HG03469 (cell line): Measurements from ENCODE around the gene FAM131A.

Experiments
- ATAC-seq: cut with Tn5 transposase; IDR thresholded peaks from one replicate; pipeline ENCODE4 v1.9.1; 2021; ENCODE audit warnings: mild to moderate bottlenecking, moderate library complexity, moderate number of reproducible peaks; ENCODE audit not compliant: unreplicated experiment

The FAM131A gene

GRCh38 chr3:184354754-184355153 lies 17.4 kb downstream of the FAM131A start:
- ATAC-seq, result no peak

- ATAC-seq, result no peak
These were observed 18.1 kb downstream of the FAM131A start for GRCh38 chr3:184355261-184356040.

GRCh38 chr3:184357248-184358123 lies 20.1 kb downstream of the FAM131A start:
- no peak for ATAC-seq

GRCh38 chr3:184358124-184358767 lies 20.8 kb downstream of the FAM131A start:
- ATAC-seq, result no peak

- no peak for ATAC-seq
These were observed 21.5 kb downstream of the FAM131A start for GRCh38 chr3:184358921-184359350.

- ATAC-seq, result no peak
These were observed 22.2 kb downstream of the FAM131A start for GRCh38 chr3:184359610-184360009.

- ATAC-seq, result no peak
These were observed 22.9 kb downstream of the FAM131A start for GRCh38 chr3:184360070-184360928.

- ATAC-seq, result no peak
These were observed 23.6 kb downstream of the FAM131A start for GRCh38 chr3:184360929-184361531.

- ATAC-seq, result peak; percentile 23
These were observed 24.1 kb downstream of the FAM131A start, which contains the start of the genes CLCN2 and POLR2H for GRCh38 chr3:184361532-184361931. Gene CLCN2 (minus strand): TSS chr3:184361605. CDS start chr3:184361479, 126 bp downstream. Gene POLR2H (plus strand): TSS chr3:184361710. CDS start chr3:184363493, 1,783 bp downstream.

- no peak for ATAC-seq
These were observed 24.7 kb downstream of the FAM131A start for GRCh38 chr3:184361932-184362667.

- ATAC-seq, result peak; percentile 74
These were observed 25.5 kb downstream of the FAM131A start for GRCh38 chr3:184362668-184363546.

- ATAC-seq, result no peak
These were observed 29.4 kb downstream of the FAM131A start for GRCh38 chr3:184366619-184367289.

GRCh38 chr3:184368116-184368515 lies 30.7 kb downstream of the FAM131A start:
- no peak for ATAC-seq

- ATAC-seq, result no peak
These were observed 31.3 kb downstream of the FAM131A start for GRCh38 chr3:184368586-184369183.

- peak; percentile 56 for ATAC-seq
These were observed 34.2 kb downstream of the FAM131A start for GRCh38 chr3:184371570-184372018.

GRCh38 chr3:184372296-184372821 lies 35.0 kb downstream of the FAM131A start:
- no peak for ATAC-seq

- ATAC-seq, result no peak
These were observed 35.5 kb downstream of the FAM131A start for GRCh38 chr3:184372911-184373310.
